HCT116 (cell line): ENCODE results near the gene ACTR1A. TPM values are rescaled to one million over a fixed set of nuclear protein-coding genes. Genes with fewer than 3 reads are reported as not detected.

Experiments used
- ATAC-seq: fragments of 200-7000 bp; cut with Tn5 transposase; 2 replicates; pipeline ENCODE4 v1.9.1; 2020; ENCODE audit warnings: mild to moderate bottlenecking, moderate library complexity
- BruUV-seq: library from RNA; stranded (reverse); fragments of 400-500 nt; replicated peaks from 2 replicates; lab custom pipeline; 2021; lab: Mats Ljungman, UMichigan
- CTCF ChIA-PET: fragments of 300-600 bp; sonication (Branson Sonifier 250); formaldehyde crosslinking; loops from one replicate; lab custom pipeline; 2021; ENCODE audit warnings: antibody characterized with exemption; lab: Charles Lee
- POLR2A ChIA-PET: fragments of 300-600, 350-600 bp; sonication (Branson Sonifier 250); formaldehyde crosslinking; loops from one replicate; lab custom pipeline; 2021; ENCODE audit warnings: antibody characterized with exemption; lab: Charles Lee
- RAD21 ChIA-PET, 2 experiments: fragments of 300-600 bp; sonication (Branson Sonifier 250); formaldehyde crosslinking; loops; one replicate each; lab custom pipeline; 2023; ENCODE audit warnings: low total read pairs in 2 of 2; ENCODE audit not compliant: uncharacterized antibody in 2 of 2, unreplicated experiment in 2 of 2, low non-redundant PET in 1 of 2; lab: Charles Lee
- DNase-seq: peaks from one replicate; pipeline ENCODE4 v3.0.0-alpha.2; 2010; ENCODE audit warnings: low read depth, low spot score
- H2AFZ ChIP-seq: fragments of 200-600 bp; shearing (Covaris generic), sonication (generic); 2 replicates; pipeline ENCODE4 v1.6.1; 2017; ENCODE audit warnings: low read depth, mixed run types, mixed read lengths, antibody characterized with exemption, low read length; ENCODE audit not compliant: poor library complexity, severe bottlenecking
- H3K27ac ChIP-seq: 2 replicates; pipeline ENCODE4 v1.5.1; 2012; ENCODE audit warnings: low read depth, low read length
- H3K27me3 ChIP-seq: fragments of 200-600 bp; sonication (generic); 2 replicates; pipeline ENCODE4 v1.6.1; 2016; ENCODE audit warnings: mixed run types, low read length, mixed read lengths; ENCODE audit not compliant: insufficient read depth
- H3K36me3 ChIP-seq, 2 experiments: fragments of 200-500 bp in 1 of 2; fragments of 200-600 bp in 1 of 2; sonication (Bioruptor generic) in 1 of 2; sonication (generic) in 1 of 2; 2 replicates each; pipeline versions ENCODE4 v1.5.1 to v1.6.1; 2014 to 2016; ENCODE audit warnings: low read length in 2 of 2, inconsistent platforms in 1 of 2, mixed read lengths in 1 of 2, mixed run types in 1 of 2; ENCODE audit not compliant: insufficient read depth in 2 of 2, control insufficient read depth in 1 of 2
- H3K4me1 ChIP-seq, 2 experiments: fragments of 200-600 bp in 1 of 2; sonication (generic) in 1 of 2; 2 replicates each; pipeline versions ENCODE4 v1.5.1 to v1.6.1; 2012 to 2017; ENCODE audit warnings: low read length in 2 of 2, inconsistent platforms in 1 of 2, mild to moderate bottlenecking in 1 of 2, mixed read lengths in 1 of 2, mixed run types in 1 of 2, moderate library complexity in 1 of 2; ENCODE audit not compliant: insufficient read depth in 2 of 2, control insufficient read depth in 1 of 2
- H3K4me2 ChIP-seq: fragments of 200-600 bp; sonication (generic); 2 replicates; pipeline ENCODE4 v1.6.1; 2017; ENCODE audit warnings: mixed run types, low read length, mixed read lengths
- H3K4me3 ChIP-seq, 2 experiments: fragments of 200-600 bp in 1 of 2; sonication (generic) in 1 of 2; replicated peaks in 1 of 2; 2 replicates each; pipeline ENCODE4 v1.5.1; 2011 to 2016; ENCODE audit warnings: low read length in 2 of 2, control low read depth in 1 of 2, low read depth in 1 of 2, mild to moderate bottlenecking in 1 of 2, mixed read lengths in 1 of 2, mixed run types in 1 of 2
- H3K79me2 ChIP-seq: fragments of 200-600 bp; sonication (generic); 2 replicates; pipeline ENCODE4 v1.6.1; 2017; ENCODE audit warnings: mild to moderate bottlenecking, mixed run types, low read length, moderate library complexity, mixed read lengths; ENCODE audit not compliant: insufficient read depth
- H3K9ac ChIP-seq: fragments of 200-600 bp; sonication (generic); 2 replicates; pipeline ENCODE4 v1.6.1; 2016; ENCODE audit warnings: low read length, mixed read lengths
- H3K9me2 ChIP-seq: fragments of 200-600 bp; sonication (generic), shearing (Covaris generic); 2 replicates; pipeline ENCODE4 v1.6.1; 2017; ENCODE audit warnings: mixed run types, mild to moderate bottlenecking, moderate library complexity; ENCODE audit not compliant: insufficient read depth
- H3K9me3 ChIP-seq, 2 experiments: fragments of 200-500 bp in 1 of 2; fragments of 200-600 bp in 1 of 2; sonication (Bioruptor generic) in 1 of 2; sonication (generic) in 1 of 2; 2 replicates each; pipeline ENCODE4 v1.6.1; 2014 to 2017; ENCODE audit warnings: low read length in 2 of 2, mixed read lengths in 2 of 2, inconsistent platforms in 1 of 2, low read depth in 1 of 2, mild to moderate bottlenecking in 1 of 2, mixed run types in 1 of 2, moderate library complexity in 1 of 2; ENCODE audit not compliant: control insufficient read depth in 1 of 2, insufficient read depth in 1 of 2
- H4K20me1 ChIP-seq: fragments of 200-600 bp; sonication (generic), shearing (Covaris generic); 2 replicates; pipeline ENCODE4 v1.6.1; 2017; ENCODE audit warnings: mixed run types, mild to moderate bottlenecking, moderate library complexity; ENCODE audit not compliant: insufficient read depth
- EGR1 ChIP-seq: IDR thresholded peaks from 2 replicates; pipeline ENCODE4 v1.6.1; 2012; ENCODE audit warnings: low read depth
- EZH2 ChIP-seq: fragments of 200-600 bp; sonication (generic); IDR thresholded peaks from 2 replicates; pipeline ENCODE4 v1.6.1; 2017; ENCODE audit warnings: antibody characterized with exemption, mixed run types
- EZH2phosphoT487 ChIP-seq: fragments of 200-600 bp; IDR thresholded peaks from 2 replicates; pipeline ENCODE4 v1.6.1; 2018; ENCODE audit warnings: antibody characterized with exemption, borderline replicate concordance
- JUND ChIP-seq: IDR thresholded peaks from 2 replicates; pipeline ENCODE4 v1.6.1; 2012
- POLR2A ChIP-seq: IDR thresholded peaks from 2 replicates; pipeline ENCODE4 v1.7.0; 2011; ENCODE audit warnings: borderline replicate concordance; ENCODE audit not compliant: insufficient read depth, insufficient read length; ENCODE audit errors: extremely low read depth
- POLR2AphosphoS5 ChIP-seq: IDR thresholded peaks from 2 replicates; pipeline ENCODE4 v1.6.1; 2011; ENCODE audit warnings: mild to moderate bottlenecking, low read depth, low read length, moderate library complexity
- REST ChIP-seq: IDR thresholded peaks from 2 replicates; pipeline ENCODE4 v1.6.1; 2012; ENCODE audit warnings: low read depth
- SIN3A ChIP-seq: IDR thresholded peaks from 2 replicates; pipeline ENCODE4 v1.6.1; 2012; ENCODE audit warnings: low read depth
- SP1 ChIP-seq: IDR thresholded peaks from 2 replicates; pipeline ENCODE4 v1.6.1; 2012; ENCODE audit warnings: low read depth
- SRF ChIP-seq: IDR thresholded peaks from 2 replicates; pipeline ENCODE4 v1.6.1; 2012; ENCODE audit warnings: low read depth
- ZNF274 ChIP-seq: fragments of 200-500 bp; sonication (Bioruptor generic); IDR thresholded peaks from 2 replicates; pipeline ENCODE4 v1.6.1; 2014; ENCODE audit warnings: mild to moderate bottlenecking, low read depth, low read length, inconsistent platforms
- intact Hi-C: fragments of 100-400 bp; cut with micrococcal nuclease; formaldehyde crosslinking; loops from 2 replicates; pipeline ENCODE4 v1.10.0; 2022
- total RNA-seq: library from RNA; stranded (reverse); gene quantifications from one replicate; pipeline ENCODE4 v1.2.1, GENCODE V29; 2021; ENCODE audit not compliant: unreplicated experiment

Gene ACTR1A
- total RNA-seq, 1 experiment from 2014 or later = 94.2 TPM

- ChIA-PET CTCF (no interaction called here), POLR2A (no interaction called here)
- no peak for TF ChIP-seq EZH2phosphoT487
- TF ChIP-seq EGR1 = no peak
- TF ChIP-seq EZH2 = no peak
- TF ChIP-seq SRF = no peak
- TF ChIP-seq REST = no peak
- no peak for TF ChIP-seq JUND
- no peak for TF ChIP-seq POLR2AphosphoS5
- no peak for TF ChIP-seq SIN3A
- TF ChIP-seq SP1 = no peak
- no peak for TF ChIP-seq ZNF274
- TF ChIP-seq POLR2A = no peak
Measured at GRCh38 chr10:102527546-102527945, 25.0 kb upstream of the ACTR1A start.

More at GRCh38 chr10:102527546-102527945, 25.0 kb upstream of the ACTR1A start:
- Histone ChIP-seq H4K20me1 (no peaks in the 10 kb centered on the region), H3K27me3 (no peaks in the 10 kb centered on the region), H3K36me3 (no peaks in the 10 kb centered on the region), H3K4me2 (no peak overlapping the region), H3K4me3 (no peak overlapping the region), H3K4me1 (peaks cover 0 to 8% of the 10 kb centered on the region in 2 experiments; a peak in 1 of 4 replicates), H3K9me2 (no peaks in the 10 kb centered on the region), H3K9ac (no peak overlapping the region), H3K79me2 (no peaks in the 10 kb centered on the region; the same call in 1 of the 2 replicates), H3K9me3 (no peaks in the 10 kb centered on the region), H2AFZ (no peak overlapping the region), H3K27ac (no peak overlapping the region)
- DNase-seq = no peak
- intact Hi-C loops = no loop called here
- ATAC-seq = no peak
- RAD21 ChIA-PET = interaction anchor here in 1 of 2 experiments (0.7 kb wide), 1 partner anchor 141 kb away, joined by 4 read pairs; no protein-coding TSS in a partner anchor
- no TSS peak for BruUV-seq
